ENCODE measurements around the gene CLHC1. TPM values are rescaled to one million over a fixed set of nuclear protein-coding genes. Genes with fewer than 3 reads are reported as not detected.
"Not testable (repeated sequence)": the region's sequence is repeated elsewhere in the genome, so short reads cannot be mapped to it uniquely, and the experiment has no call there.

Gene CLHC1
- total and polyA plus RNA-seq, 4 donors: 0.45 to 4.9 (median 2.6) TPM

- DNase-seq (ENCODE audit: low spot score): no peak
- no peak for TF ChIP-seq TAF1 (conservative IDR thresholded peaks at IDR 0.05)
- TF ChIP-seq YY1 (IDR thresholded peaks at IDR 0.05): no peak
- no peak for TF ChIP-seq NR2F2 (IDR thresholded peaks at IDR 0.05)
- TF ChIP-seq ATF3 (IDR thresholded peaks at IDR 0.05): no peak
- TF ChIP-seq FOXA1 (IDR thresholded peaks at IDR 0.05): no peak
- no peak for TF ChIP-seq RAD21 (IDR thresholded peaks at IDR 0.05)
- no peak for TF ChIP-seq ZBTB33 (IDR thresholded peaks at IDR 0.05)
- no peak for TF ChIP-seq MAX (IDR thresholded peaks at IDR 0.05)
- no peak for TF ChIP-seq EGR1 (IDR thresholded peaks at IDR 0.05; ENCODE audit: low read depth in 2 of 2)
- TF ChIP-seq REST (IDR thresholded peaks at IDR 0.05): no peak
- TF ChIP-seq GABPA (IDR thresholded peaks at IDR 0.05 in 1 of 2, conservative IDR thresholded peaks at IDR 0.05 in 1 of 2): no peak
- no peak for TF ChIP-seq HNF4A (conservative IDR thresholded peaks at IDR 0.05)
- TF ChIP-seq JUND (IDR thresholded peaks at IDR 0.05): no peak
- no peak for TF ChIP-seq SP1 (IDR thresholded peaks at IDR 0.05)
- no peak for TF ChIP-seq HNF4G (IDR thresholded peaks at IDR 0.05)
- no peak for TF ChIP-seq FOXA2 (IDR thresholded peaks at IDR 0.05)
- peaks cover 0 to 2% (median 0%) of the 10 kb centered on the region in 4 donors for H3K36me3 ChIP-seq (ENCODE audit: control insufficient read depth in 4 of 4, insufficient read depth in 3 of 4, low read depth in 1 of 4, low read length in 3 of 4)
- H3K9ac ChIP-seq (ENCODE audit: low read depth in 1 of 2, low read length in 2 of 2): no peak overlapping the region
- no peaks in the 10 kb centered on the region for H3K9me3 ChIP-seq (ENCODE audit: control insufficient read depth in 4 of 4, low read length in 3 of 4)
- H3K4me1 ChIP-seq (ENCODE audit: control insufficient read depth in 4 of 4, insufficient read depth in 4 of 4, low read length in 3 of 4): peaks cover 0 to 14% (median 6%) of the 10 kb centered on the region in 4 donors
- H3K27ac ChIP-seq (ENCODE audit: low read depth in 1 of 2, low read length in 2 of 2): no peak overlapping the region
- no peak overlapping the region for H3K4me3 ChIP-seq (ENCODE audit: low read depth in 1 of 3, low read length in 3 of 3)
- H3K27me3 ChIP-seq (ENCODE audit: control insufficient read depth in 4 of 4, insufficient read depth in 4 of 4, low read length in 3 of 4): no peaks in the 10 kb centered on the region
Observed at GRCh38 chr2:55228226-55228563, 3.9 kb downstream of the CLHC1 start.

GRCh38 chr2:55227437-55228225 lies 4.5 kb downstream of the CLHC1 start:
- H3K9me3 ChIP-seq (ENCODE audit: control insufficient read depth in 4 of 4, low read length in 3 of 4); H3K27me3 ChIP-seq (ENCODE audit: control insufficient read depth in 4 of 4, insufficient read depth in 4 of 4, low read length in 3 of 4); H3K36me3 ChIP-seq (ENCODE audit: control insufficient read depth in 4 of 4, insufficient read depth in 3 of 4, low read depth in 1 of 4, low read length in 3 of 4); H3K27ac ChIP-seq (ENCODE audit: low read depth in 1 of 2, low read length in 2 of 2); H3K9ac ChIP-seq (ENCODE audit: low read depth in 1 of 2, low read length in 2 of 2); DNase-seq (ENCODE audit: low spot score); H3K4me3 ChIP-seq (ENCODE audit: low read depth in 1 of 3, low read length in 3 of 3): not testable (repeated sequence)
- TF ChIP-seq SP1 (IDR thresholded peaks at IDR 0.05): peak; percentile 39
- peak; percentile 15 for TF ChIP-seq YY1 (IDR thresholded peaks at IDR 0.05)
- WGBS: 71% methylated on average over 7 of the region's 7 CpGs
- peaks cover 0 to 16% (median 7%) of the 10 kb centered on the region in 4 donors for H3K4me1 ChIP-seq (ENCODE audit: control insufficient read depth in 4 of 4, insufficient read depth in 4 of 4, low read length in 3 of 4)
